HL-60/S4 treated with phorbol 12-myristate 13-acetate at 8.2 ng/mL for 4 days and 3 days (cell line): Measurements from ENCODE around the gene SLTM.
"Not testable (repeated sequence)": the region's sequence is repeated elsewhere in the genome, so short reads cannot be mapped to it uniquely, and the experiment has no call there.

Experiments
- in situ Hi-C: fragments of 300-500 bp; cut with MboI; formaldehyde crosslinking; loops from 2 replicates; pipeline ENCODE4 v1.15.0; 2022; ENCODE audit warnings: low sequenced_read_pairs

SLTM gene

GRCh38 chr15:58880320-58880719 lies 53.2 kb downstream of the SLTM start:
- in situ Hi-C loops = no loop called here

GRCh38 chr15:58877999-58878825 lies 55.3 kb downstream of the SLTM start:
- in situ Hi-C loops = no loop called here

- in situ Hi-C loops = no loop called here
Measured at GRCh38 chr15:58876306-58877106, 57.0 kb downstream of the SLTM start.

GRCh38 chr15:58875343-58875742 lies 58.1 kb downstream of the SLTM start:
- in situ Hi-C loops = no loop called here

GRCh38 chr15:58873267-58873666 lies 60.2 kb downstream of the SLTM start:
- in situ Hi-C loops = no loop called here

GRCh38 chr15:58870451-58870850 lies 63.0 kb downstream of the SLTM start:
- in situ Hi-C loops = no loop called here

- in situ Hi-C loops = no loop called here
Measured at GRCh38 chr15:58867926-58868325, 65.6 kb downstream of the SLTM start.

- in situ Hi-C loops = no loop called here
Measured at GRCh38 chr15:58865425-58865880, 68.0 kb downstream of the SLTM start.

- in situ Hi-C loops = no loop called here
Measured at GRCh38 chr15:58864602-58865424, 68.7 kb downstream of the SLTM start.

- in situ Hi-C loops = no loop called here
Measured at GRCh38 chr15:58862326-58862725, 71.2 kb downstream of the SLTM start.

- in situ Hi-C loops = not testable (repeated sequence)
Measured at GRCh38 chr15:58856621-58857020, 76.9 kb downstream of the SLTM start.

- in situ Hi-C loops = no loop called here
Measured at GRCh38 chr15:58856086-58856485, 77.4 kb downstream of the SLTM start.

- in situ Hi-C loops = no loop called here
Measured at GRCh38 chr15:58854593-58854992, 78.9 kb downstream of the SLTM start.

- in situ Hi-C loops = no loop called here
Measured at GRCh38 chr15:58852347-58852746, 81.1 kb downstream of the SLTM start.

- in situ Hi-C loops = not testable (repeated sequence)
Measured at GRCh38 chr15:58851205-58851604, 82.3 kb downstream of the SLTM start.

- in situ Hi-C loops = no loop called here
Measured at GRCh38 chr15:58842713-58843396, 90.6 kb downstream of the SLTM start.

GRCh38 chr15:58840048-58840447 lies 93.4 kb downstream of the SLTM start:
- in situ Hi-C loops = no loop called here

GRCh38 chr15:58839485-58839884 lies 94.0 kb downstream of the SLTM start:
- in situ Hi-C loops = no loop called here

GRCh38 chr15:58833681-58834426 lies 99.6 kb downstream of the SLTM start:
- in situ Hi-C loops = not testable (repeated sequence)

GRCh38 chr15:58830556-58830955 lies 102.9 kb downstream of the SLTM start:
- in situ Hi-C loops = no loop called here
